Gastrocnemius medialis (tissue), 4 donors: ENCODE data around the gene MMRN2.

ENCODE experiments used
- POLR2A ChIP-seq, 2 donors: fragments of 450-650 bp; IDR thresholded peaks; one replicate each; pipeline ENCODE4 v1.6.1; 2017; ENCODE audit warnings: antibody characterized with exemption in 2 of 2, mild to moderate bottlenecking in 2 of 2, moderate library complexity in 2 of 2
- TF ChIP-seq, protein P1 (sequence below), 5 experiments: fragments of 450-650 bp in 3 of 5; fragments of 200-600 bp in 2 of 5; sonication (generic) in 2 of 5; IDR thresholded peaks in 4 of 5; conservative IDR thresholded peaks in 1 of 5; 1 replicate in 4 of 5; 2 replicates in 1 of 5; pipeline ENCODE4 v1.5.1; 2016 to 2019; ENCODE audit warnings: antibody characterized with exemption in 5 of 5, mild to moderate bottlenecking in 3 of 5, moderate library complexity in 3 of 5

DNA sequence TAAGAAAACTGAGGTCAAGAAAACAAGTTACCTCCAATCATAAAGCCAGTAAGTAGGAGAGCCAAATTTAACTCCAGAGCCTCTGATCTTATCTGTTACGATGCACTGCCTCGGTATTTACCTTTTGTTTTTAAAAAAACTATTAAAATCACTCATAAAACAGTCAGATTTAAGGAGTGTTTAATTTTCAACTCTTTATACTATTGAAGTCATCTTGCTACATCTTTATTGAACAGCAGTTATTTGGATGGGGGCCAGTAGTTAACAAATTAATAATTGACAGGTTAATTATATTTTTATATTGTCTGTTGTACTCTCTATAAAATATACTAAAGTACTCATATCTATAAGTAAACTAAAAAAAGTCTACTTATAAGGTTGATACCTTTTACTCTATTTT is 35.5 kb upstream of the MMRN2 start:
- TF ChIP-seq, protein P1, sequence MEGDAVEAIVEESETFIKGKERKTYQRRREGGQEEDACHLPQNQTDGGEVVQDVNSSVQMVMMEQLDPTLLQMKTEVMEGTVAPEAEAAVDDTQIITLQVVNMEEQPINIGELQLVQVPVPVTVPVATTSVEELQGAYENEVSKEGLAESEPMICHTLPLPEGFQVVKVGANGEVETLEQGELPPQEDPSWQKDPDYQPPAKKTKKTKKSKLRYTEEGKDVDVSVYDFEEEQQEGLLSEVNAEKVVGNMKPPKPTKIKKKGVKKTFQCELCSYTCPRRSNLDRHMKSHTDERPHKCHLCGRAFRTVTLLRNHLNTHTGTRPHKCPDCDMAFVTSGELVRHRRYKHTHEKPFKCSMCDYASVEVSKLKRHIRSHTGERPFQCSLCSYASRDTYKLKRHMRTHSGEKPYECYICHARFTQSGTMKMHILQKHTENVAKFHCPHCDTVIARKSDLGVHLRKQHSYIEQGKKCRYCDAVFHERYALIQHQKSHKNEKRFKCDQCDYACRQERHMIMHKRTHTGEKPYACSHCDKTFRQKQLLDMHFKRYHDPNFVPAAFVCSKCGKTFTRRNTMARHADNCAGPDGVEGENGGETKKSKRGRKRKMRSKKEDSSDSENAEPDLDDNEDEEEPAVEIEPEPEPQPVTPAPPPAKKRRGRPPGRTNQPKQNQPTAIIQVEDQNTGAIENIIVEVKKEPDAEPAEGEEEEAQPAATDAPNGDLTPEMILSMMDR (IDR thresholded peaks at IDR 0.05 in 4 of 5, conservative IDR thresholded peaks at IDR 0.05 in 1 of 5): no peak
- no peak for TF ChIP-seq POLR2A (IDR thresholded peaks at IDR 0.05)
